Measurements from ENCODE around the gene LAMB4.

The LAMB4 gene, protein sequence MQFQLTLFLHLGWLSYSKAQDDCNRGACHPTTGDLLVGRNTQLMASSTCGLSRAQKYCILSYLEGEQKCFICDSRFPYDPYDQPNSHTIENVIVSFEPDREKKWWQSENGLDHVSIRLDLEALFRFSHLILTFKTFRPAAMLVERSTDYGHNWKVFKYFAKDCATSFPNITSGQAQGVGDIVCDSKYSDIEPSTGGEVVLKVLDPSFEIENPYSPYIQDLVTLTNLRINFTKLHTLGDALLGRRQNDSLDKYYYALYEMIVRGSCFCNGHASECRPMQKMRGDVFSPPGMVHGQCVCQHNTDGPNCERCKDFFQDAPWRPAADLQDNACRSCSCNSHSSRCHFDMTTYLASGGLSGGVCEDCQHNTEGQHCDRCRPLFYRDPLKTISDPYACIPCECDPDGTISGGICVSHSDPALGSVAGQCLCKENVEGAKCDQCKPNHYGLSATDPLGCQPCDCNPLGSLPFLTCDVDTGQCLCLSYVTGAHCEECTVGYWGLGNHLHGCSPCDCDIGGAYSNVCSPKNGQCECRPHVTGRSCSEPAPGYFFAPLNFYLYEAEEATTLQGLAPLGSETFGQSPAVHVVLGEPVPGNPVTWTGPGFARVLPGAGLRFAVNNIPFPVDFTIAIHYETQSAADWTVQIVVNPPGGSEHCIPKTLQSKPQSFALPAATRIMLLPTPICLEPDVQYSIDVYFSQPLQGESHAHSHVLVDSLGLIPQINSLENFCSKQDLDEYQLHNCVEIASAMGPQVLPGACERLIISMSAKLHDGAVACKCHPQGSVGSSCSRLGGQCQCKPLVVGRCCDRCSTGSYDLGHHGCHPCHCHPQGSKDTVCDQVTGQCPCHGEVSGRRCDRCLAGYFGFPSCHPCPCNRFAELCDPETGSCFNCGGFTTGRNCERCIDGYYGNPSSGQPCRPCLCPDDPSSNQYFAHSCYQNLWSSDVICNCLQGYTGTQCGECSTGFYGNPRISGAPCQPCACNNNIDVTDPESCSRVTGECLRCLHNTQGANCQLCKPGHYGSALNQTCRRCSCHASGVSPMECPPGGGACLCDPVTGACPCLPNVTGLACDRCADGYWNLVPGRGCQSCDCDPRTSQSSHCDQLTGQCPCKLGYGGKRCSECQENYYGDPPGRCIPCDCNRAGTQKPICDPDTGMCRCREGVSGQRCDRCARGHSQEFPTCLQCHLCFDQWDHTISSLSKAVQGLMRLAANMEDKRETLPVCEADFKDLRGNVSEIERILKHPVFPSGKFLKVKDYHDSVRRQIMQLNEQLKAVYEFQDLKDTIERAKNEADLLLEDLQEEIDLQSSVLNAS (N-terminal part only)

GRCh38 chr7:108130261-108130660 lies at the start of gene LAMB4:
Gene LAMB4, minus strand, starts transcription at chr7:108130361. Its CDS starts 7,197 bp downstream, at chr7:108123164.
- DNase-seq (ENCODE audit: low read depth, low spot score): no peak

GRCh38 chr7:108178398-108178797 lies 48.2 kb upstream of the LAMB4 start:
- DNase-seq (ENCODE audit: low read depth, low spot score): no peak

GRCh38 chr7:108171164-108171563 lies 41.0 kb upstream of the LAMB4 start:
- DNase-seq (ENCODE audit: low read depth, low spot score): peak; percentile 6

DNA sequence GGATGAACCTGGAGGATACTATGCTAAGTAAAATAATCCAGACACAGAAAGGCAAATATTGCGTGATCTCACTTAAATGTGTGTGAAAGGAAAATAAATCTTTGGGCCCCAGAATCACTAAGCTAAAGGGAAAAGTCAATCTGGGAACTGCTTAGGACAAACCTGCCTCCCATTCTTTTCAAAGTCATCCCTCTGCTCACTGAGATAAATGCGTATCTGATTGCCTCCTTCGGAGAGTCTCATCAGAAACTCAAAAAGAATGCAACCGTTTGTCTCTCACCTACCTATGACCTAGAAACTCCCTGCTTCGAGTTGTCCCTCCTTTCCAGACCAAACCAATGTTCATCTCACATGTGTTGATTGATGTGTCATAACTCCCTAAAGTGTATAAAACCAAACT lies 40.1 kb upstream of the LAMB4 start:
- DNase-seq (ENCODE audit: low read depth, low spot score): no peak

DNA sequence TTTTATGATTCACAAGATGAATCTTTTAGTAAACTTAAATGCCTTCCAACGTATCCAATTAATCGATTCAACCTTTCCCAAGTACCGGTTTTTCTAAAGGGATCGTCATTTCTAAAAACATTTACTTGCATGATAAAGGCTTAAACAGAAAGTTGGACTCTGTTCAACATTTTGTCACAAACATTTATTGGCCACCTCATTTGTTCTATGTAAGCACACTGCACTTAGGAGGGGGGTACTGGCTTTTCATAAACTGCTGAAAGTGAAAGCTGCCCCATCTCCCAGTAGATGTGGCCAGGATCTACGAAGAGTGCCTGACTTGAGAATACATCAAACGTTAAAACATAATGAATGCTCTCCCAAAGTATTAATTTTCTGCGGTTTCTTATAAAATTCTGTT lies 37.3 kb upstream of the LAMB4 start:
- no peak for DNase-seq (ENCODE audit: low read depth, low spot score)

GRCh38 chr7:108166687-108167086 lies 36.5 kb upstream of the LAMB4 start:
- DNase-seq (ENCODE audit: low read depth, low spot score): no peak

DNA sequence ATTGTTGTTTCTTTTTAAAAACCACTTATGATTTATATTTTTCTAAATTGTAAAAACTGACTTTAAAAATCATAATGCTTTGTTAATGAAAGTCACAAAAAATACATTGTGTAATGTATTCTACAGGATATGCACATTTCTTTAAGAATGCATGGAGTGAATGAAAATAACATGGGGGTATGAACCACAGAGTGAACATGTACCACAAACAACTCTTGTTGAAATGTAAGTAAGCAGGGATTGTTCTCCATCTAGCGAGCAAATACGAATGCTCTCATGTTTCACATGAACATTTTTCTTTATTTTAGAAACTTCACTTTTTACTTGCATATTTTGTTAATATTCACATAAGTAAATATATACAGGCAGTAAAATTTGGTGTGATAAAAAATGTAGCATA lies 35.6 kb upstream of the LAMB4 start:
- DNase-seq (ENCODE audit: low read depth, low spot score): no peak

- no peak for DNase-seq (ENCODE audit: low read depth, low spot score)
Measured at GRCh38 chr7:108164946-108165345, 34.8 kb upstream of the LAMB4 start.

- DNase-seq (ENCODE audit: low read depth, low spot score): no peak
Measured at GRCh38 chr7:108164342-108164741, 34.2 kb upstream of the LAMB4 start.

GRCh38 chr7:108158776-108159175 lies 28.6 kb upstream of the LAMB4 start:
- DNase-seq (ENCODE audit: low read depth, low spot score): no peak

GRCh38 chr7:108157606-108158335 lies 27.6 kb upstream of the LAMB4 start:
- no peak for DNase-seq (ENCODE audit: low read depth, low spot score)

- DNase-seq (ENCODE audit: low read depth, low spot score): no peak
Measured at GRCh38 chr7:108156897-108157605, 26.9 kb upstream of the LAMB4 start.

- DNase-seq (ENCODE audit: low read depth, low spot score): no peak
Measured at GRCh38 chr7:108152198-108152597, 22.0 kb upstream of the LAMB4 start.

GRCh38 chr7:108149908-108150307 lies 19.7 kb upstream of the LAMB4 start:
- DNase-seq (ENCODE audit: low read depth, low spot score): no peak

DNA sequence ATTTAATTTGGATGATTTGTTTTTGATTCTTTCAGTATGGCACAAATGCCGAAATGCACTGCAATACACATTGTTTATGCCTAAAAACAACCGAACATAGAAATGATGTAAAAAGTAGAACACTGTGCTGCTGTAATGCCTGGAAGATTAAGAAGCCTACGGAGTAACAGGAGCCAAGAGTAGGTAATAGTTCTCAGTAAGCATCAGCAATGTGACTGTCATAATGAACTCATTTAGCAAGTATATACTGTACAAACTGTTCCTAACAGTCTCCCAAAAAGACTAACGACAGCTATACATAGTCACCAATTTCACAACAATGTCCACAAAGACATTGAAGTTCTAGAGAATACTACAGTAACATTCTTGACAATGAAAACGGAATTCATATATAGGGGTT lies 19.0 kb upstream of the LAMB4 start:
- no peak for DNase-seq (ENCODE audit: low read depth, low spot score)

GRCh38 chr7:108147031-108147563 lies 16.9 kb upstream of the LAMB4 start:
- no peak for DNase-seq (ENCODE audit: low read depth, low spot score)

GRCh38 chr7:108146070-108146842 lies 16.1 kb upstream of the LAMB4 start:
- peak; percentile 83 for DNase-seq (ENCODE audit: low read depth, low spot score)

- DNase-seq (ENCODE audit: low read depth, low spot score): no peak
Measured at GRCh38 chr7:108145401-108145800, 15.2 kb upstream of the LAMB4 start.

- DNase-seq (ENCODE audit: low read depth, low spot score): no peak
Measured at GRCh38 chr7:108144931-108145330, 14.8 kb upstream of the LAMB4 start.
